Ramos (cell line): ENCODE results near the gene DUS1L.

Experiments used
- in situ Hi-C: fragments of 300-500 bp; cut with MboI; formaldehyde crosslinking; loops from one replicate; pipeline ENCODE4 v1.14.3; 2022; ENCODE audit warnings: low sequenced_read_pairs; ENCODE audit not compliant: unreplicated experiment

The DUS1L gene

DNA sequence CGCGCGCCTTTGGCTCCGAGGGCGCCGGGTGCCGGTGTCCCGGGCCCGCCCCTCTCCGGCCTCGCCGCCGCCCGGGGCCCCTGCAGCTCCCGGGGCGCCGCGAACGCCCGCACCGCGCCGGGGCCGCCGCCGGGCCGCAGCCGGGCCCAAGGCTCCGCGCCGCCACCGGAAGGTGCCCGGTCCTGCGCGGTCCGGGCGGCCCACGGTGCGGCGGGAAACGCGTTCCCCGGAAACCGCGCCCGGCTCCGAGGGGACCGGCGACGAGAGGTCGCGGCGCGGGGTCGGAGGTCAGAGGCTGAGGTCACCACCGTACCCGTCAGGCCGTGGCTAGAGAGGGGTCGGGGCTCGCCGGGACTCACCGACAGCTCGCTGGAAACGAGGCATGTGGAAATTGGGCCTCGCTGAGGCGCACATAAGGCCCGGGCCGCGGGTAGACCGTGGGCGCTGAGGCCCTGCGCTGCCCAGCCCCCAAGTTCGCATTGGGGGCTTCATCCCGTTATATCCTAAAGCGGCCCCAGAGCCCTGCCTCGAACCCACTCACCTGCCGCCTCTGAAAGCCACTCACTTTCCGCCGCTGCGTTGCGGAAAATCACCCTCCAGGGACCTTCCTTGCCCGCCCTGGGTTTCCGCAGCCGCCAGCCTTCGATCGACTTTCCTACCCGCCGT lies at the start of gene DUS1L:
DUS1L (minus strand) TSS at position 167 of the 666 bp plus-strand sequence. CDS start 745 bp downstream, outside the sequence.
- in situ Hi-C loops: no loop called here

DNA sequence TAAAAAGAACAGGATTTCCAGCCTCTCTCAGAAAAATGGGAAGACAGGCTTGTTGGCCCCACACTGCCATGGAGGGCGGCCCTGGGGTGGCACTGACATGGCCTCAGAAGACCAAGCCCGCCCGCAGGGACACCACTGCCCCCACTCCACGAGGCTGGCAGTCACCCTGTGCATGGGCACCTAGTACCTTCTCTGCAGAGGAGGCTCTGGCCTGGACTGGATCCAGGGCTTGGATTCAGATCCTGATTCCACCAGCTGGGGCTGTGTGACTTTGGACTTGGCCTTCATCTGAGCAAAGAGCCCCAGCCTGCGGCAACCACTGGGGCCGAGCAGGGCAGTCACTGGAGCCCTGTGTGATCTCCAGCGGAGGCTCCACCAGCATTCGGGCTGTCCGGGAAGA lies 49.3 kb upstream of the DUS1L start:
- in situ Hi-C loops: no loop called here

DNA sequence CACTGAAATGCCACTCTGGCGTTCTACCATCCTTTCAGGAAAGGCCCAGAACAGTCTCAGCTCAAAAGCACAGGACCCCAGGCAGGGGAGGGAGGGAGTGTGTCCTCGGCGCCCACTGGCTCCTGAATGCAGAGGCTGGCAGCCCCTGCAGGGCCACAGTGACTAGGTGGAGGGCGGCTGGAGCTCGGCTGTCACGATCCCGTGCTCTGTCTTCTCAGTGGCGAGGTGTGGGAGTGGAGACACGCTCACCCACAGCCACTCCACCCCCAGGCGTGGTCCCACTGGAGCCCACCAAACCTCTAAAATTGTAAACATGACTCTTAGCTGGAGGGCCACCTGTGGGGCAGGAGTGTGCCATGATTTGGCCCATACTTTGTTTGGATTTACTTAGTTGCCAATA lies 48.8 kb upstream of the DUS1L start:
- in situ Hi-C loops: no loop called here

DNA sequence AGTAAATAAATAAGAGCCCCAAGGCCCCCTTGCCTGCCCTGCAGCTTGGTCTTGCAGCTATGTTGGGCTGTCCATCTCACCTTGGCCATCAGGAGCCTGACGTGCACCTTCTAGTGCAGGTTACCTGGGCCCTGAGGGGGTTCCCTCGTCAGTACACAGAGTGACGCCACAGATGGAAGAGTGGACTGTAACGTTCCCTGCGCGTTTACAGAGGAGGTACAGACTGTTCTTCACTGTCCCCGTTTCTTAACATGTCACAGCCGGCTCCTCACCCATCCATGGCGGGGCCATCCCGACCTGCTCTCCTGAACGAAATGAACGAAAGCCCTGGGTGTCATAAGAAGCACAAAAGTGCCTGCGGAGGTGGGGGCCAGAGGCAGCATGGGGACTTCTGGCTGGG lies 48.3 kb upstream of the DUS1L start:
- in situ Hi-C loops: no loop called here

DNA sequence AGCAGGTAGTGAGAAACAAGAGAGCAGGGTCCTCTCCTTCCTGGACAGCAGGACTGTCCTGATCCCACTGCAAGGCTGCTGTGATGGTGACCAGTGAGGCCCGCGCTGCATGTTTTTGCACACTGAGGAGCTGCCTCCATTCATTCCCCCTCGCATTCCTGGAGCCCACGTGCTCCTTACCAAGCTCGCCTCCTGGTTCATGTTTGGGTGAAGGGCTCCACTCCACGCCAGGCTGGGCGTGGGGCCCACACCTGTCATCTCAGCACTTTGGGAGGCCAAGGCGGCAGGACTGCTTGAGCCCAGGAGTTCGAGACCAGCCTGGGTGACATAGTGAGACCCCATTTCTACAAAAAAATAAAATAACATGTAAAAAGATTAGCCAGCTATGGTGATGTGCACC lies 47.8 kb upstream of the DUS1L start:
- in situ Hi-C loops: no loop called here

DNA sequence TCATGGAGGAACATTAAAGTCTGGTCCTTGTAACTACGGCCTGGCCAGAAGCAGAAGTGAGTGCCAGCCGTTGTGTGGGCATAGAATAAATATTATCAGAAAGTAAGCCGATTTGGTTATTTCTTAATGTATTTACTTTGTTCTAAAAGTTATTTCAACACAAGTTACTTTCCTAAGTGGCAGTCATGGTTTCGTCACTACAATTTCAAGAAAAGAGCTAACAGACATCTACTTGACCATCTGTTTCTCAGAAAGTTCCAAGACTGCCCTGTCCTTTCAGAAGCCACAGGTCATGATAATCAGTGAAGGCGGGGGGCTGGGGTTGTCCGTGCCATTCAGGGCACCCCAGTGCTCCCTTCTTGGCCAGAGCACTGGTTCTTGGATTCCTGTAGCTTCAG lies 47.3 kb upstream of the DUS1L start:
- in situ Hi-C loops: no loop called here

DNA sequence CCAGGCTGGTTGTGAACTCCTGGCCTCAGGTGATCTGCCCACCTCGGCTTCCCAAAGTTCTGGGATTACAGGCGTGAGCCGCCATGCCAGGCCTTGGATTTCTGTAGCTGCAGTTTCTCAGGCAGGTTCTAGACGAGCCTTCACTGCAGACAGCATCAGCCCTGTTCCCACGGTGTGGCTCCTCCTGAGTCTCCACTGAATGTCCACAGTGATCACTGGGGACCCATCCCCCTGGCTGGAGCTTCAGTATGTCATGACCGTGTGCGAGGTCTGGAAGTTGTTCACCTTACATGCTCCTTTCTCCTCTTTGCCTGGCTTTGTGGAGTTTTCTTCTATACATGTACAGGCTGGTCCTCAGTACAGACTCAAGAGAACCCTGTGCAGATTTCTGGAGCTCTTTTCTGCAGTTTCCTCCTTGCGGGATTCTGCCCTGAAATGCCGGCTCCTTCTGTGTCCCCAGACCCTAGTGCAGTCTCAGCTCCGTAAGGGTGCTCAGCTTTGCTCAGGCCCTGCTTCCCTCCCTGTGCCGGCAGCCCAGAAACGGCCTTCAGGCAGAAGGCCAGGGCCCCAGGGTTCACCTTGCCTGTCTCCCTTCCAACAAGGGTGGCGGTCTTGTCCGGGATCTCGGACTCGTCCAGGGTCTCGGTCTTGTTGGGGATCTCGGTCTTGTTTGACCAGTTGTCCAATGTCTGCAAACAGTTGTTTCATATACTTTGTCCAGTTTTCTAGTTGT lies 46.7 kb upstream of the DUS1L start:
- in situ Hi-C loops: no loop called here

DNA sequence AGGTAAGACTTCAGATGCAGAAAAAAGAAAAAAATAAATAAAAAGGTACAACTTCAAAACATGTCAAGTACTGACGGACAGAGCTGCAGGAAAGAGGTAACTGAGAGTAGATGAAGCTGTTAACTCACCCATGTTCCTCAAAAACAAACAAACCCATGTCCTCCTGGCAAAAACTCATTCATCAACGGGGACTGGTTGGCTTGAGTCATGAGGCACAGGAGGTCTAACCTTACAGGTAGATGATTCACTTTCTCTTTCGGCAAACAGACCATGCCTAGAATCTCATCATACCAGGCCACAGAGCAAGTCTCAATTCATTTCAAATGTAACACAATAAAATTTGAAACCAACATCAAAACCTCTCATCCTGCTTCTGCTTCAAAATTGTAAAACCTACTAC lies 44.7 kb upstream of the DUS1L start:
- in situ Hi-C loops: no loop called here

DNA sequence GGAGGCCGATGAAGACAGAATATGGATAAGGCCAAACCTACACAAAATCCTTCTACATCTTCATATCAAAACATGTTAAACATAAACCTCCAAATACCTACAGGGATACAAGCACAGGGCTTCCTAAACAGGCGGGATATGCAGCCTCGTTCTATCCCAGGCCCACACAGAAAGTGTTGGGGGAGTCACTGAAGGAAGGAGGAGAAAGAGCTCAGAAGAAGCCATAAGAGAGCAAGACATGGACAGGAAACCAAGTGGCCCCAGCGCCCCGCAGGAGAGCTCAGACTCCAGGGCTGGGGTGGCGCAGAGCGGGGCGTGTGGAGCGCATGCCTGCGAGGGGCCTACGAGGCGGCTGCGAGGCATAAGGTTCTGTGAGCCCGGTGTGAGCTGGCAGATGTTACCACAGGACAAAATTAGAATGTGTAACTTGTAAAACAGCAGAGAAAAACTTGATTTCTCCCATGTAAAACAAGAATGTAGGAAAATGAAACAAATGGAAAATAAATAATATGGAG lies 43.4 kb upstream of the DUS1L start:
- in situ Hi-C loops: no loop called here

DNA sequence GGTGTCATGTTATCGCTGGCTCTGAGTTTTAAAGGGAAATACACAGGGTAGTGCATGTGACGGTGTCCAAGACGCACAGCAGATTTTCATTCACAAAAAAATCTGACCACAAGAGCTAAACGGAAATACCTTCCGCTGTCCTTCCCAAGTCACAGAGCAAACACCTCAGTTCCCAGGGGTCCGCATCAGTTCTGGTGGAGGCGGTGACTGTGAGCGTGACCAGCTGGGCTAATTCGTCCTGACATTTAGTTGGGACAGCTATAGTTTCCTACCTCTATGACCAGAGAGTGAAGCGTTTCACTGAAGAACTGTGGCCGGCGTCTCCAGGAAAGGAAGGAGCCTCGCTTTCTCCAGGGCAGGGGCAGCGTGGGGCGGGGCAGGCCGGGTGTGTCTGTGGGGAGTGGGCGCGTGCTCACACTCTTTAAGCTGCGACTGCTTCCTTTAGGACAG lies 42.9 kb upstream of the DUS1L start:
- in situ Hi-C loops: no loop called here

DNA sequence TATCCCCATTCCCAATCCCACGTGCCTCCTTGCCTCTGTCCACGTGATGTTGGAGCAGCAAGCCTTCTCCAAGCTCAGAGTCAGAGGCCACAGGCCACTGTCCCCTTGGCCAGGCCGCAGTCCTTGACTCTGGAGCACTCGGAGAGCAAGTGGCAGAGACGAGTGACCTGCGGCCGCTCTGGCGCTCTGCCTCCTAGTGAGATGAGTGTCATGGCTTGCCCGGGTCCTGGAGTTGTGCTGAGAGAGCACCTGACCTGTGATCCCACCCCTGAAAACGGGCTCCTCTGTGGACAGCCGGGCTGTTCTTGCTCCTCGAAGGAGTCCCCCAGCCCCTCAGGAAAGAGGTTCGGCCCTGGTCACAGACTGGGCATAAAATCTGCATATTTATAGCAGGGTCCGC lies 42.4 kb upstream of the DUS1L start:
- in situ Hi-C loops: no loop called here

DNA sequence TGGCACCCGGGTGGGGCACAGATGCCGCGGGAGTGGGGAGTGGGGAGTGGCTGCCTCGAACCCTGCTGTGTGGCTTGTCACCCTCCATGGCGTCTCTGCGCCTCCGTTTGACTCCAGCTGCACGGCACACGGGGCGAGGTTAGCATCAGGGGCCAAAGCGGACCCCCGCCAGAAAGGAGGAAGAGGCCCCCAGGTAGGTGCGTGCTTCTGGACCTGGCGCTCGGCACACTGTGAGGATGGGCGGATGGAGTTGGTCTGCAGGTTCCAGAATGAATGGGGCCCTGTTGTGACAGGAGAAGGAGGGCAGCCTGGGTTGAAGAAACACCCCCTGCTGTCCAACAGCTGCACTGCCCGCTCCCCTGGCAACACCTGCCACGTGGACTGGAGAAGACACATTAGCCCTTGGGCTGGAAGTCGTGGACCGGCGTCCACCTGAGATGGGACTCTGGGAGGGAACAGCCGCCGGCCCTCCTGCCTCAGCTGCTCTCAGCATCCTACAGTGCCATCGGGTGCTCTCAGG lies 41.8 kb upstream of the DUS1L start:
- in situ Hi-C loops: no loop called here

DNA sequence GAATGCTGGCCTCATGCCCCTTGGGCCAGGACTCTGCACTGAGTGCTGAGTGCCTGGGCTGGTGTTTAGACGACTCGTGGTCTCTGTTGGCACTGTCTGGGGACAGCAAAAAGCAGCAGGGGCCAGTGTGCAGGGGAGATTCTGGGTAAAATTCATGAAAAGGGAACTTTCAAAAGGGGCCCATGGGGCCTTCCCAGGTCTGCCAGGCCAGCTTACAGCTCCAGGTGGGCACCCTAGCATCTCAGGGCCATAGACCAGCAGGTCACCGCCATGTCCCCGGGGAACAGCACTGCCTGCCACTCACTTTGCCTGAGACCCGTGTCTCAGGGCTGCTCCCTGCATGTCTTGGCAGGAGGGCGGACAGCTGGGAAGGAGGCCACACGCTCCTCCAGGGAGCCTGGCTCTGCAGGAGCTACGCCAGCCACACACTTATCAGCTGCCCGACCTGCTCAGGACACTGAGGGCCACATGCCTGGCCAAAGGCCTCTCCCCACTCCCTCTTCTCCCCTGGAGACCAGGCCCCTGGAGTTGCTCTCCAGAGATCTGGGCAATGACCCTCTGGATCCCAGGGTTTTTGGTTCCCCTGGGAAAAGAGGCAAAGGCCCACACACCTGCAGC lies 41.2 kb upstream of the DUS1L start:
- in situ Hi-C loops: no loop called here

DNA sequence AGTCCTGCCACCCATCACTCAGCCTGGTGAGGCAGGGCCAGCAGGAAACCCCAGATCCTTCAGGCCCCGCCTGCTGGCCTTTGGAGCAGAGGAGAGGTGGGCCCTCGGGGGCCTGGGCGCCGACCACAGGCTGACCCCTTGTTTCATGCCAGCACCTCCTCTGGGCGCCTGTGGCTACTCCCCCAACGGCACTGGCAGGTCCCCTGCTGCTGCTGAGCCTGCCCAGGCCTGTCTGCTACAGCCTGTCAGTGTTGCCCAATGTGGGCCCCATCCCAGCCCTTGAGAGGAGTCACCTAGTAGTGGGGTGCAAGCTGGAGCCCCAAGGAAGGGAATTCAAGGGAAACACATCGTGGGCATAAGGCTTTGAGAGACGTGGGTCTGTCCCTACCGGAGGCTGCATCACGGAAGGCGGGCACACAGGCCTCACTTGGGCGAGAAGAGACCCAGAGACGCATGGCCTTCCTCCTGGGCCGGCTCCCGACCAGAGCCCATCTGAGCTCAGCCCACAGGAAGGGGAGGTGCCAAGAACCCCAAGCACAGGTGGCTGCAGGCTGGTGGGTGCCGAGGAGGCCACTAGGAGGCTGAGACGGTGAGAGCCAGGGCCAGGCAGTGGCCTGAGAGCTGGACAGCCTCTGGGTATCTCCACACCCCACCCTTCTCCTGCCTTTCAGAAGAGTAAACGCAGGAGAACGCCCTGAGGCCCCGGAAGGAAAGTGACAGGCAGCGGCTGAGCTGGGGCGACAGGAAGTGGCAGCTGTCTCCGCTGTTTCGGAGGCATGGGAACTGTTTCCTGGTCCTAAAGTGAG lies 40.5 kb upstream of the DUS1L start:
- in situ Hi-C loops: no loop called here

DNA sequence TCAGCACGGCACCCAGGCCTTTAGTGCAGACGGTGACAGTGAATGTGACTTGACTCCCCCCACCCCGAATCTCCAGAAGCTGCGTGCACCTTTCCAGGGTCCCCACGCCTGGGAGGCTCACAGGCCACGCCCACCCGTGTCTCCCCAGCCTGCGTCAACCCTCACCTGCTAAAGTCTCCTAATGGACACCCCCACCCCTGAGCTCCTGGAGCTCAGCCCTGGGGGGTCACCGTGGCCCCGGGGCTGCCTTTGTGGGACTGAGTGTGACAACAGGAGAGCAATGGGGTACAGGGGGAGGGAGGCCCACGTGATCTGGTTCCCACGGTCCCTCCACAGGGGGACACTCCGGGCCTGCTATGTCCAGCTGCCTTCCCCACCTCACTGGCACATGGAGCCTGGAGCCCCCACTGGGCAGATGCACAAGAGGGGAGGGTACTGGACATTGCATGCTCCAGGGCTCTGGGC lies 39.8 kb upstream of the DUS1L start:
- in situ Hi-C loops: no loop called here

DNA sequence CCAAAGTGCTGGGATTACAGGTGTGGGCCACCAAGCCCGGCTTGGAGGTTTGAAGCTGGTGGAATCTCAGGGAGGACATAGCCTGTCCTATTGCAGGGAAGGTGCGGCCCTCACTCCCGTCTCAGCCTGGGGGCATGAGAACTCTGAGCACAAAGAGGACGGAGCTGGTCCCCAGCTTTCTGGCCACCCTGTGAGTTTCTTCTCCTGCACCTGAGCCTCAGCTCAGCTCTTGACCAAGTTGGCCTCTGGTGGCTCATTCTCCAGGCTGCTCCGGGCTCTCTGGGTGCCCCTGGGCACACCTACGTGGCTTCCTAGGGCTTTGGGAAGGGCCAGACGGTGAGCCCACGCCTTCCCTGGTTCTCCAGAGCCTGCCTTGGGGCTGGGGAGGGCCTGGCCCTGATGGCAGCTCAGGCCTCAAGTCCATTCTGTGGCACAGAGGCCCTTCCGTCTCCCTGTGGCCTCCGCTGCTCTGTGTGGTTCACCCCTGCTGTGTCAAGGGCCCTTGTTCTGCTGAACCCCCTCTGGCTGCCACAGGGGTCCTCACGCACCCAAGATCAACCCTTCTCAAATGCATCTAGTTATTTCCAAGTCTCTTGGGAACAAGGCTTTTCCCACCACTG lies 39.3 kb upstream of the DUS1L start:
- in situ Hi-C loops: no loop called here

DNA sequence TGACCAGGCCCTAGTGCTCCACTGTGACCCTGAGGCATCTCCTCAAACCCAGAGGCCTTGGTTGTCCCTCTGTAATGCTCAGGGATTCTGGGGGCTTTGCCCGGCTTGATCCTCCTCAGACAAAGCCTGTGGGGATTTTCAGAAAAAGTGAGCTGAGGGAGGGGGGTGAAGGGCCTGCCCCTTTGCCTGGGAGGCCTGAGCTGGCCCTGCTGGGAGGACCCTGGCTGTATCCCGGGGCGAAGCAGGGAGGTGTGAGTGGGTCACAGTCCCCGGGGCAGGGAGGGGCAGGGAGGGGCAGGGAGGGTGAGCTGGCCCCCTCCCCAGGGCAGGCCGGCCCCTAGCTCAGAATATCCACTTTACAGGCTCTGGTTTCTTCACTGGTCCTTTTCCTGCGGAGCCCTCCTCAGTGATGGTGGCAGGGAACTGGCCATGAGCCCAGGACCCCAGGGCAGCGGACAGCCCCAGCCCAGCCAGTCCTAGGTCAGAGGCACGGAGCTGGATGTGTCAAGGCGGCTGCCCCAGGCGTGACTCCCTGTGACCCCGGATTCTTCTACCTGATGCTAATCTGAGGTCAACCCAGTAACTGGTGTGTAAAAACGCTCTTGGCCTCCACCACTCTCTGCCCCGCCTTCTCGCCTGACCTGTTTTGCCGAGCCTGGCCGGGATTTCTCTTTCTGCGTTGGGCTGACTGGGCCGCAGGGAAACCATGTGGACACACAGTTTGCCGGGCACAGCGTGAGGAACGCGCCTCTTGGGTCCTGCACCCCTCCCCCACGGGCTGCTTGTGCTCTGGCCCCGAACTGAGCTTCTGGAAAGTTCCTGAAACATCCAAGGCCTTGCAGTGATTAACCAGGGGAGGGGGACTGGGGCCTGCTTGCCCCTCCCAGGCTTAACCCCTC lies 38.2 kb upstream of the DUS1L start:
- in situ Hi-C loops: no loop called here

DNA sequence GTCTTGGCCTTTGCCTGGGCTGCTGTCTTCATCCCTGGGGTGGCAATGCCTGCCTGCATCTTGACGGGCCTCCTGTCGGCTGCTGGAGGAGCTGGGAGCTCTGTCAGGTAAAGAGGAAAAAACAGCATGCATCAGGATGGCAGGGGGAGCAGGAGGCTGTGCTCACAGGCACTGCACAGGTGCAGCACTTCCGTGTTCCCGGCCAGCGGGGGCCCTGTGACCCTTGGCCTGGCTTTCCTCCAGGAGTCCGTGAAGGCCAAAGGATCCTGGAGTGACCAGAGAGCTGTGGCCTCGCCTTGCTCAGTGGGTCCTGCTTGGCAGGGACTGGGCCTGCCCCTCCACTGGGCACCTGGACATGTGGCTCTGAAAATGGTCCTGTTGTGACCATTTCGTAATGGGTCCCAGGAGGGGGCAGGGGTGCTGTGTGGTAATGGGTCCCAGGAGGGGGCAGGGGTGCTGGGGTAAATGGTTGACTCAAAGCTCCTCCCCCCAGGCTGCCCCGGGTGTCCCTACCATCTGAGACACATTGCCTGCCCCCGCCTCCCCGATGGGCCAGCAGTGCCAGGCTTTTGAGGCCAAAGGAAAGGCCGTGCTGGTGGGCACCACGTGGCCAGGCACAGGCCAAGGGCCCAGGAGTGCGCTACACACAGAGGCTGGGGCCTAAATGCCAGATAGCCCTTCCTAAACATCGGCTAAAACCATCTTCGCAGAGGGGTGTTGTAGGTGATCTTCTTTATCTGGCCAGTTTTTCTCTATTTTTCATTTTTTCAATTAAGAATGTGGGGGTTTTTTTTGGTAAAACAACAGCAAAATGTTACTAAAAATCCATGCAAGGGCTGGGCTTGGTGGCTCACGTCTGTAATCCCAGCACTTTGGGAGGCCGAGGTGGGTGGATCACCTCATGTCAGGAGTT lies 36.4 kb upstream of the DUS1L start:
- in situ Hi-C loops: no loop called here
